ENCODE measurements around the gene SMYD3.

DNA sequence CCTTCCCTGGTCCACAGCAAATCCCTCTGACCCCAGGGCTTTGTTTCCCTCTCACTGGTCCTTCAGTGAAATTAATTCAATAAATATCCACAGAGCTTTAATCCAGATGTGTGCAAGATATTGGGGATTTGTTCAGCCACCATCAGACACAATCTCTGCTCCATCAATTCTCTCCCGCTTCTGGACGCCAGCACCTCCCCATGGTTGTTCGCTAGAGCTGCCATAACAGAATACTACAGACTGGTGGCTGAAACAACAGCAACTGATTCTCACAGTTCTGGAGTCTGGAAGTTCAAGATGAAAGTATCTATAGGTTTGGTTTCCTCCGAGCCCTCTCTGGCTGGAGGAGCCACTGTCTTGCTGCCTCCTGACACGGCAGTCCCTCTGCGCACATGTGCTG lies 303.9 kb downstream of the SMYD3 start:
- TF ChIP-seq, protein P1, sequence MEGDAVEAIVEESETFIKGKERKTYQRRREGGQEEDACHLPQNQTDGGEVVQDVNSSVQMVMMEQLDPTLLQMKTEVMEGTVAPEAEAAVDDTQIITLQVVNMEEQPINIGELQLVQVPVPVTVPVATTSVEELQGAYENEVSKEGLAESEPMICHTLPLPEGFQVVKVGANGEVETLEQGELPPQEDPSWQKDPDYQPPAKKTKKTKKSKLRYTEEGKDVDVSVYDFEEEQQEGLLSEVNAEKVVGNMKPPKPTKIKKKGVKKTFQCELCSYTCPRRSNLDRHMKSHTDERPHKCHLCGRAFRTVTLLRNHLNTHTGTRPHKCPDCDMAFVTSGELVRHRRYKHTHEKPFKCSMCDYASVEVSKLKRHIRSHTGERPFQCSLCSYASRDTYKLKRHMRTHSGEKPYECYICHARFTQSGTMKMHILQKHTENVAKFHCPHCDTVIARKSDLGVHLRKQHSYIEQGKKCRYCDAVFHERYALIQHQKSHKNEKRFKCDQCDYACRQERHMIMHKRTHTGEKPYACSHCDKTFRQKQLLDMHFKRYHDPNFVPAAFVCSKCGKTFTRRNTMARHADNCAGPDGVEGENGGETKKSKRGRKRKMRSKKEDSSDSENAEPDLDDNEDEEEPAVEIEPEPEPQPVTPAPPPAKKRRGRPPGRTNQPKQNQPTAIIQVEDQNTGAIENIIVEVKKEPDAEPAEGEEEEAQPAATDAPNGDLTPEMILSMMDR (conservative IDR thresholded peaks at IDR 0.05), result no peak
- TF ChIP-seq ZFX (IDR thresholded peaks at IDR 0.05), result no peak

All from C4-2B (cell line).